Measurements from ENCODE around the gene SYT2. TPM values are rescaled to one million over a fixed set of nuclear protein-coding genes. Genes with fewer than 3 reads are reported as not detected.
A peak's percentile ranks its signal among the peaks of the same experiment; 100 is the strongest.

The SYT2 gene
- total RNA-seq, 1 donor from 2014 or later = not detected

DNA sequence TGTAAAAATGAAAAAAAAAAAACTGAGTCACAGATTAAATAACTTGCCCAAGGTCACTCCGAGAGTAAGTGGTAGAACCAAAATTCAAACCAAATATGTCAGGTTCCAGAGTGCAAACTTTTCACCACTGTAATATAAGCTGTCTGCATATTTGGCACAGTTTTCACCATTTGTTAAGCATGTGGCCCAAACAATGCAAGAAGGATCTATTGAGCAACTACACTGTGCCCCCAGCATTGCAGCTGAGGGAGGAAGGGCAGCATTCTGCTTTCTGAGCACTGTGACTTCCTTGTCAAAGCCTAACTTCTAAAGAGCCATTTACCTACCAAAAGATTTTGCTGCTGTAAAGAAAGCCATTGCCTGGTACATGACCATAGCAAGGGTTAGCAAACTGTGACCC lies 133.4 kb downstream of the SYT2 start:
- H3K4me3 ChIP-seq (ENCODE audit: low read depth, low read length) = no peak overlapping the region
- no peak for DNase-seq (ENCODE audit: low read depth)

DNA sequence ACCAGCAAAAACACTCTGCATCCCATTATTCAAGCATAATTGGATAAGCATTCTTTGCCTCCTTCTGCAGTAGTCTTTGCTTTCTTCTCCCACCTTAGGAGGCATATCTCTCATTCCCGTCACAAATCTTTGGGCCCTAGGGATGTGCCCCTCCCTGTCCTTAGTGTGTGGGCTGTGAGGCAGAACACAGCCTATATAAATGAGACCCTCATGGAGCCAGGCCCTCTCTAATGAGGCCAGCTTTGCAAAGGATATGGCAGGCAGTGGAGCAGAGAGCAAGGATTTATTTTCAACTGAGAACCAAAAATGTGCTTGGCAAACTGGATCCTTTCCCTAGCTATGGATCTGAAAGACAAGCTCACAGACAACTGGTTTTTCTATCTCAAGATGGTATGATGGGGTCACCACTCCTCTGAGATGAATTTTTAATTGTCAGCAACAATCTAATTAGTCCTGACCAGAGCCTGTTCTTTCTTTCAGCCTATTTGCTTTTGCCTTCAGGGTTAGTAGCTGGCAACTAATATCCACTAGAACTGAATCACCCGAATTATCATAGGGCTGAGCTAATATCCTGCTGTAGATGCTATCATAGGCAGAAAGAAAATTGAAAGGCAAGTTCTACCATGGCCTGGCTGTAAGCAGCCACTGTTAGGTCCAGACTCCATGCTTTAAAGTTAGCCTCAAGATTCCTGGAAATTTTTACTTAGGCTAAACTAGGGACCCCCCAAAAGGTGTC lies 134.2 kb downstream of the SYT2 start:
- DNase-seq (ENCODE audit: low read depth) = no peak
- TF ChIP-seq, protein P1, sequence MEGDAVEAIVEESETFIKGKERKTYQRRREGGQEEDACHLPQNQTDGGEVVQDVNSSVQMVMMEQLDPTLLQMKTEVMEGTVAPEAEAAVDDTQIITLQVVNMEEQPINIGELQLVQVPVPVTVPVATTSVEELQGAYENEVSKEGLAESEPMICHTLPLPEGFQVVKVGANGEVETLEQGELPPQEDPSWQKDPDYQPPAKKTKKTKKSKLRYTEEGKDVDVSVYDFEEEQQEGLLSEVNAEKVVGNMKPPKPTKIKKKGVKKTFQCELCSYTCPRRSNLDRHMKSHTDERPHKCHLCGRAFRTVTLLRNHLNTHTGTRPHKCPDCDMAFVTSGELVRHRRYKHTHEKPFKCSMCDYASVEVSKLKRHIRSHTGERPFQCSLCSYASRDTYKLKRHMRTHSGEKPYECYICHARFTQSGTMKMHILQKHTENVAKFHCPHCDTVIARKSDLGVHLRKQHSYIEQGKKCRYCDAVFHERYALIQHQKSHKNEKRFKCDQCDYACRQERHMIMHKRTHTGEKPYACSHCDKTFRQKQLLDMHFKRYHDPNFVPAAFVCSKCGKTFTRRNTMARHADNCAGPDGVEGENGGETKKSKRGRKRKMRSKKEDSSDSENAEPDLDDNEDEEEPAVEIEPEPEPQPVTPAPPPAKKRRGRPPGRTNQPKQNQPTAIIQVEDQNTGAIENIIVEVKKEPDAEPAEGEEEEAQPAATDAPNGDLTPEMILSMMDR (conservative IDR thresholded peaks at IDR 0.05; ENCODE audit: low read depth, low read length) = no peak
- no peak overlapping the region for H3K4me3 ChIP-seq (ENCODE audit: low read depth, low read length)

More for the DNA sequence above, 133.4 kb downstream of the SYT2 start:
- TF ChIP-seq, protein P1 (conservative IDR thresholded peaks at IDR 0.05; ENCODE audit: low read depth, low read length) = no peak

DNA sequence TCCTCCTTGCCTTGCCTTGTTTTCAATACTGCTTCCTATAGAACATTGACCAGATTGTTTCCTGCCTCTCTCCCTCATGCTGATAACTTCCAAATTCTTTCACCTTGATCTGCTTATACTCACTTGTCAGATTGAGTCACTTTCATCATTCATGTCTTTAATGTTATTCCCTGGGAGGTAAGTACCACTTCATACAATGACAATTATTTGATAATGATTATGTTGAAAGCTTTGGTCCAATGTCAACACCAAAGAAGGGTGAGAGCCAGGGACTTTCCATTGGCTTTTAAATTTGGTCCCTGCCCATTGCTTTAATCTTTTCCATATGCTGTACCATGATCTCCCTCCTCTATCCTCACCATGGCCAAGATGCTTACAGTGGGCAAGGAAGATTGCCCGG lies 137.4 kb downstream of the SYT2 start:
- TF ChIP-seq, protein P1 (conservative IDR thresholded peaks at IDR 0.05; ENCODE audit: low read depth, low read length) = no peak
- DNase-seq (ENCODE audit: low read depth) = no peak

DNA sequence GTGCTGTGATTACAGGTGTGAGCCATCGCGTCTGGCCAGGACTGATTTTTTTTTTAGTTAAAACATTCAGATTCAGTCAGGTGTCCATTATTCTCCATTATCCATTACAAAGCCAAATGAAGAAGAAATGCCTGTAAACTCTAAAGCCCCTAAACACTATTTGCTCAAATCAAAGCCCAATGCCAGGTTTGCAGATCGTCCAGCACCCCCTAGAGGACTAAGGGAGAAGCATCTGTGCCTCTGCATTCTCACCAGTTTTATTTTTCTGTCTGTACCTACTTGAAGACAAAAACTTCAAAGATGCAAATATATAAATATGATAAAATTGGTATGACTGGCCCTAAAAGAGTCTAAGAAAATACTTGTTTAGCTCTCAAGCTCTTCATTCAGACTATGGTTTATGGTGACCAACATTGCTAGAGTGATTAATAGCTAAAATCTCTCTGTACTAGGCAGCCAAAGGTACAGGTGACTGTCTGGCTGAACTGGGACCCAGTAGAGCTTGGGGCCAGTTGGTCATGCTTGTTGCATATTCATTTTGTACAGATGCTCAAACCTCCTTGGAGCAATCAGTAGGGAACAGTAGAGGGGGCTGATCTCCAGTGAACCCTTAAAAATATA lies 138.4 kb downstream of the SYT2 start:
- TF ChIP-seq, protein P1 (conservative IDR thresholded peaks at IDR 0.05; ENCODE audit: low read depth, low read length) = peak; percentile 92
- no peak overlapping the region for H3K4me3 ChIP-seq (ENCODE audit: low read depth, low read length)
- DNase-seq (ENCODE audit: low read depth) = no peak

More for the DNA sequence above, 137.4 kb downstream of the SYT2 start:
- no peak overlapping the region for H3K4me3 ChIP-seq (ENCODE audit: low read depth, low read length)

DNA sequence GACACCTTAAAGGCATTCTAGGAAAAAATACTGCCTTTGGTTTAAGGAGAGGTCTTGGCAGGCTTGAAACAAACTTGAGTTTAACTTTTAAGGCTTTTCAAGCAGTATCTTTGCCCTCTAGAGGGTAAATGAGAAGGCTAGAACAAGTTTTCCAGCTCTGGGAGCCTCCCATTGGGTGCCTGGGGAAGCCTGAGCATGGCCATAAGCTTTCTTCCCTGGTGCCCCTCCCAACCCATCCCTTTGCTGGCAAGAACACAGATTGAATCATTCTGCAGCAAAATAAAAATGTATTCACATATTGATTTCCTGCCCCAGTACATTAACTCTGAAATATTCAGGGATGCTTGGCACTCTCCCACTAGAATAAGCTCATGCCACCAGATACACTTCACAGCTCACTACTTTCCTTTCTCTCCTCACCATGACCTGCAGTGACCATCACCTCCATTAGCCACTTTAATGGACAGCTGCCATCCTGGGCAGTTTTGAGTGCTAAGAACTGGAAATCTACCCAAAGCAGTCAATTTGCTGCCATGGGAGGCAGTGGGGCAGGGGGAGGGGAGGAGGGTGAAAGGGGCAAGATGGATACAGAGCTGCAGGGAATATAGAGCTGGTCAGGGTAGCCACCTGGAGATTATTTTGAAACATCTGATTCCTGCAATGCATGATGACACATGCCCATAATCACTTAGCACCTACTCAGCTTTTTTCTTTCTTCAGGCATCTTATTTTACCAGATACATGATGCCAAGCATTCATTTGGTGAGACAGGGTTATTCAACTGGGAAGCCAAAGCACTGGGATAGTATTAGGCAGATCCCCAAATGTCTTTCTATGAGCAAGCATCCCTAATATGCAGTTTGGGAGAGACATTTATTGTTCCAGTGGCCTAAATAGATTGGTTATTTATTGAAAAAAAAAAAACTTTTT lies 140.6 kb downstream of the SYT2 start:
- no peak for DNase-seq (ENCODE audit: low read depth)
- H3K4me3 ChIP-seq (ENCODE audit: low read depth, low read length) = no peak overlapping the region
- TF ChIP-seq, protein P1 (conservative IDR thresholded peaks at IDR 0.05; ENCODE audit: low read depth, low read length) = no peak

DNA sequence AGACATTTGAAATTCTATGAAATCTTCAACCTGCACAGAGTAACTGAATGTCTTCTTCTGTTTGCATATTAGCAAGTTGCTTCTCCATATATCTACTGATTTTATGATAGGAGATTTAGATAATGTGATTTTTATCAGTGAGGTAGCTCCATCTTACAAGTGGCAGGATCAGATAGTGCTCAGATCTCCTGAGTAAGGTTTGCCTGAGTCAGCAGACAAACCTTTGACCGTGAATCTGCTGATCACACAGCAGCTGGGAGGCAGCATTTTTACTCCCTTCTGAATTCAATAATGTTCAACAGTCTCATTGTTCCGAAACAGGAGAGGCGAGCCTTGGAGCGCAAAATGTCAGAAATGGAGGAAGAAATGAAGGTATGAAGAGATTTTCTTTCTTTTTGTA lies 141.4 kb downstream of the SYT2 start:
- no peak for DNase-seq (ENCODE audit: low read depth)
- H3K4me3 ChIP-seq (ENCODE audit: low read depth, low read length) = no peak overlapping the region
- TF ChIP-seq, protein P1 (conservative IDR thresholded peaks at IDR 0.05; ENCODE audit: low read depth, low read length) = no peak

Data from epithelial cell of proximal tubule (primary cell).